Gastrocnemius medialis (tissue), 4 donors: Measurements from ENCODE around the gene ACSL6.

Experiments used
- POLR2A ChIP-seq, 2 donors: fragments of 450-650 bp; IDR thresholded peaks; one replicate each; pipeline ENCODE4 v1.6.1; 2017; ENCODE audit warnings: antibody characterized with exemption in 2 of 2, mild to moderate bottlenecking in 2 of 2, moderate library complexity in 2 of 2
- TF ChIP-seq, protein P1 (sequence below), 5 experiments: fragments of 450-650 bp in 3 of 5; fragments of 200-600 bp in 2 of 5; sonication (generic) in 2 of 5; IDR thresholded peaks in 4 of 5; conservative IDR thresholded peaks in 1 of 5; 1 replicate in 4 of 5; 2 replicates in 1 of 5; pipeline ENCODE4 v1.5.1; 2016 to 2019; ENCODE audit warnings: antibody characterized with exemption in 5 of 5, mild to moderate bottlenecking in 3 of 5, moderate library complexity in 3 of 5

DNA sequence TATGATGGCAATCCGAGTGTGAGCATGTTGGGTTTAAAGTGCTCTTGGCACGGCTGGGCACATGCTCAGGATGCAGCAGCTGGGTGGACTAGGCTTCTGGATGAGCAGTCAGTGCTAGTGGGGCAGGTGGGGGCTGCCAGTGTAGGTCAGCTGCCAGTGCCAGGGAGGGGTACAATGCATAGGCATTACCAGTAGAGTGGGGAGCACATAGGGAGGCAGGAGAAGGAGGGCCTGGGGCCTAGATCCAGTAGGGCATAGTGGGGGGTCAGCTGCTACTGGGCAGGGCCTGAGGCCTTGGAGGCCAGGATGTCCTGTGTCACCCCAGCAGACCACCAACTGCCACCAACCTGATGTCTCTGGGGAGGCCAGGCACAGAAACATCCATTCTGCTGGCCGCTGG lies 24.2 kb downstream of the ACSL6 start:
- TF ChIP-seq, protein P1, sequence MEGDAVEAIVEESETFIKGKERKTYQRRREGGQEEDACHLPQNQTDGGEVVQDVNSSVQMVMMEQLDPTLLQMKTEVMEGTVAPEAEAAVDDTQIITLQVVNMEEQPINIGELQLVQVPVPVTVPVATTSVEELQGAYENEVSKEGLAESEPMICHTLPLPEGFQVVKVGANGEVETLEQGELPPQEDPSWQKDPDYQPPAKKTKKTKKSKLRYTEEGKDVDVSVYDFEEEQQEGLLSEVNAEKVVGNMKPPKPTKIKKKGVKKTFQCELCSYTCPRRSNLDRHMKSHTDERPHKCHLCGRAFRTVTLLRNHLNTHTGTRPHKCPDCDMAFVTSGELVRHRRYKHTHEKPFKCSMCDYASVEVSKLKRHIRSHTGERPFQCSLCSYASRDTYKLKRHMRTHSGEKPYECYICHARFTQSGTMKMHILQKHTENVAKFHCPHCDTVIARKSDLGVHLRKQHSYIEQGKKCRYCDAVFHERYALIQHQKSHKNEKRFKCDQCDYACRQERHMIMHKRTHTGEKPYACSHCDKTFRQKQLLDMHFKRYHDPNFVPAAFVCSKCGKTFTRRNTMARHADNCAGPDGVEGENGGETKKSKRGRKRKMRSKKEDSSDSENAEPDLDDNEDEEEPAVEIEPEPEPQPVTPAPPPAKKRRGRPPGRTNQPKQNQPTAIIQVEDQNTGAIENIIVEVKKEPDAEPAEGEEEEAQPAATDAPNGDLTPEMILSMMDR (IDR thresholded peaks at IDR 0.05 in 4 of 5, conservative IDR thresholded peaks at IDR 0.05 in 1 of 5): no peak
- TF ChIP-seq POLR2A (IDR thresholded peaks at IDR 0.05): no peak
